Fibroblast of pulmonary artery (primary cell): ENCODE results near the gene COL4A3.
"Not testable (repeated sequence)": the region's sequence is repeated elsewhere in the genome, so short reads cannot be mapped to it uniquely, and the experiment has no call there.

Experiments used
- DNase-seq: peaks from one replicate; pipeline ENCODE4 v3.0.0-alpha.2; 2010; ENCODE audit warnings: low read depth
- H3K4me3 ChIP-seq: replicated peaks from 2 replicates; pipeline ENCODE4 v1.5.1; 2011; ENCODE audit warnings: low read depth, mild to moderate bottlenecking, control low read depth, low read length, moderate library complexity
- CTCF ChIP-seq: IDR thresholded peaks from 2 replicates; pipeline ENCODE4 v1.5.1; 2011; ENCODE audit warnings: mild to moderate bottlenecking, control low read depth, low read length, inconsistent platforms; ENCODE audit errors: missing control alignments

The COL4A3 gene

GRCh38 chr2:227153758-227154486, 10.5 kb upstream of the COL4A3 start:
- no peak for TF ChIP-seq CTCF
- DNase-seq, result no peak

GRCh38 chr2:227154986-227155774, 9.2 kb upstream of the COL4A3 start:
- no peak for TF ChIP-seq CTCF
- H3K4me3 ChIP-seq, result no peak overlapping the region
- DNase-seq, result peak; percentile 72

More at GRCh38 chr2:227153758-227154486, 10.5 kb upstream of the COL4A3 start:
- no peak overlapping the region for H3K4me3 ChIP-seq

GRCh38 chr2:227160164-227160563, 4.3 kb upstream of the COL4A3 start:
- no peak overlapping the region for H3K4me3 ChIP-seq
- DNase-seq, result no peak
- TF ChIP-seq CTCF, result no peak

GRCh38 chr2:227161947-227162346, 2.5 kb upstream of the COL4A3 start:
- DNase-seq, result no peak
- H3K4me3 ChIP-seq, result no peak overlapping the region
- no peak for TF ChIP-seq CTCF

GRCh38 chr2:227163485-227163997, 883 bp upstream of the COL4A3 start:
- H3K4me3 ChIP-seq, result peak overlapping the region; percentile 48
- no peak for DNase-seq
- TF ChIP-seq CTCF, result no peak

- H3K4me3 ChIP-seq, result peak overlapping the region; percentile 48
- TF ChIP-seq CTCF, result no peak
- no peak for DNase-seq
Observed at GRCh38 chr2:227164763-227165291, 403 bp downstream of the COL4A3 start.

GRCh38 chr2:227171779-227172178, 7.4 kb downstream of the COL4A3 start:
- DNase-seq, H3K4me3 ChIP-seq: not testable (repeated sequence)
